Fibroblast of mammary gland (primary cell): ENCODE data around the gene ULK4.

ENCODE experiments used
- DNase-seq: peaks from one replicate; pipeline ENCODE4 v3.0.0-alpha.2; 2010; ENCODE audit warnings: low read depth
- H3K4me3 ChIP-seq: 2 replicates; pipeline ENCODE4 v1.5.1; 2011; ENCODE audit warnings: low read depth, mild to moderate bottlenecking, low read length, moderate library complexity; ENCODE audit not compliant: control insufficient read depth
- CTCF ChIP-seq: conservative IDR thresholded peaks from 2 replicates; pipeline ENCODE4 v1.5.1; 2011; ENCODE audit warnings: low read depth, low read length, inconsistent platforms; ENCODE audit not compliant: control insufficient read depth, insufficient read depth

The ULK4 gene

GRCh38 chr3:41216422-41216821 lies 745.5 kb downstream of the ULK4 start:
- no peak overlapping the region for H3K4me3 ChIP-seq
- no peak for TF ChIP-seq CTCF
- DNase-seq, result no peak

GRCh38 chr3:41213588-41213987 lies 748.3 kb downstream of the ULK4 start:
- no peak for DNase-seq
- TF ChIP-seq CTCF, result no peak
- H3K4me3 ChIP-seq, result no peak overlapping the region

GRCh38 chr3:41212088-41212487 lies 749.8 kb downstream of the ULK4 start:
- H3K4me3 ChIP-seq, result no peak overlapping the region
- DNase-seq, result no peak
- no peak for TF ChIP-seq CTCF

- no peak for TF ChIP-seq CTCF
- DNase-seq, result no peak
- no peak overlapping the region for H3K4me3 ChIP-seq
Observed at GRCh38 chr3:41210966-41211365, 750.9 kb downstream of the ULK4 start.

GRCh38 chr3:41209646-41210045 lies 752.3 kb downstream of the ULK4 start:
- no peak overlapping the region for H3K4me3 ChIP-seq
- DNase-seq, result no peak
- no peak for TF ChIP-seq CTCF

GRCh38 chr3:41208507-41209220 lies 753.2 kb downstream of the ULK4 start:
- H3K4me3 ChIP-seq, result no peak overlapping the region
- peak; percentile 28 for DNase-seq
- TF ChIP-seq CTCF, result no peak

GRCh38 chr3:41207355-41207754 lies 754.5 kb downstream of the ULK4 start:
- H3K4me3 ChIP-seq, result no peak overlapping the region
- no peak for TF ChIP-seq CTCF
- no peak for DNase-seq
